H1 (cell line): Measurements from ENCODE around the gene TAOK1. TPM values are rescaled to one million over a fixed set of nuclear protein-coding genes. Genes with fewer than 3 reads are reported as not detected.

ENCODE experiments used
- CHD7 ChIP-seq: fragments of 300-600 bp; sonication (generic); IDR thresholded peaks from 2 replicates; pipeline ENCODE4 v1.7.1; 2012; ENCODE audit warnings: low read length, moderate library complexity, mild to moderate bottlenecking, inconsistent platforms; ENCODE audit not compliant: insufficient replicate concordance
- GABPA ChIP-seq: IDR thresholded peaks from 2 replicates; pipeline ENCODE4 v1.6.1; 2011; ENCODE audit warnings: mild to moderate bottlenecking, low read length, moderate library complexity, borderline replicate concordance; ENCODE audit not compliant: insufficient read depth
- MAFK ChIP-seq: IDR thresholded peaks from 2 replicates; pipeline ENCODE4 v1.6.1; 2012; ENCODE audit warnings: low read depth, mild to moderate bottlenecking, improper control_type of control experiment, low read length
- NANOG ChIP-seq: IDR thresholded peaks from 2 replicates; pipeline ENCODE4 v1.6.1; 2011; ENCODE audit warnings: low read length, low read depth, mild to moderate bottlenecking, inconsistent platforms; ENCODE audit not compliant: insufficient read depth, poor library complexity, severe bottlenecking
- SIRT6 ChIP-seq: IDR thresholded peaks from one replicate; pipeline ENCODE4 v1.7.1; 2012; ENCODE audit warnings: low read length, inconsistent platforms
- polyA plus RNA-seq, 7 experiments: library from polyadenylated mRNA; depleted of rRNA in 3 of 7; stranded (reverse) in 5 of 7; unstranded in 2 of 7; fragments of >200 nt in 5 of 7; fragments of 200-250 nt in 2 of 7; gene quantifications; 1 replicate in 5 of 7; 2 replicates in 1 of 7; 4 replicates in 1 of 7; pipeline versions ENCODE4 v1.2.1 to v1.2.3, GENCODE V29; 2011 to 2013; ENCODE audit warnings: missing spikeins in 2 of 7, mixed read lengths in 2 of 7
- total RNA-seq: library from RNA; stranded (reverse); fragmentation: NEBNext Ultra II Directional; extraction: Animal tissue kit (Norgen Biotek cat#: 25700); gene quantifications from 2 replicates; pipeline ENCODE4 v1.2.1, GENCODE V29; 2021
- TF ChIP-seq, protein P1 (sequence below), 3 experiments: IDR thresholded peaks; 1 replicate in 2 of 3; 2 replicates in 1 of 3; pipeline versions ENCODE4 v1.5.1 to v1.6.1; 2011; ENCODE audit warnings: low read length in 3 of 3, mild to moderate bottlenecking in 3 of 3, inconsistent platforms in 2 of 3, low read depth in 1 of 3, moderate library complexity in 1 of 3; ENCODE audit not compliant: insufficient read depth in 1 of 3; ENCODE audit errors: control extremely low read depth in 1 of 3

Gene TAOK1
- total and polyA plus RNA-seq, 2 of the 8 experiments (the other 6 are each of a cell fraction or from before 2014, with no cell fraction given) = 12.2 to 90.6 TPM

DNA sequence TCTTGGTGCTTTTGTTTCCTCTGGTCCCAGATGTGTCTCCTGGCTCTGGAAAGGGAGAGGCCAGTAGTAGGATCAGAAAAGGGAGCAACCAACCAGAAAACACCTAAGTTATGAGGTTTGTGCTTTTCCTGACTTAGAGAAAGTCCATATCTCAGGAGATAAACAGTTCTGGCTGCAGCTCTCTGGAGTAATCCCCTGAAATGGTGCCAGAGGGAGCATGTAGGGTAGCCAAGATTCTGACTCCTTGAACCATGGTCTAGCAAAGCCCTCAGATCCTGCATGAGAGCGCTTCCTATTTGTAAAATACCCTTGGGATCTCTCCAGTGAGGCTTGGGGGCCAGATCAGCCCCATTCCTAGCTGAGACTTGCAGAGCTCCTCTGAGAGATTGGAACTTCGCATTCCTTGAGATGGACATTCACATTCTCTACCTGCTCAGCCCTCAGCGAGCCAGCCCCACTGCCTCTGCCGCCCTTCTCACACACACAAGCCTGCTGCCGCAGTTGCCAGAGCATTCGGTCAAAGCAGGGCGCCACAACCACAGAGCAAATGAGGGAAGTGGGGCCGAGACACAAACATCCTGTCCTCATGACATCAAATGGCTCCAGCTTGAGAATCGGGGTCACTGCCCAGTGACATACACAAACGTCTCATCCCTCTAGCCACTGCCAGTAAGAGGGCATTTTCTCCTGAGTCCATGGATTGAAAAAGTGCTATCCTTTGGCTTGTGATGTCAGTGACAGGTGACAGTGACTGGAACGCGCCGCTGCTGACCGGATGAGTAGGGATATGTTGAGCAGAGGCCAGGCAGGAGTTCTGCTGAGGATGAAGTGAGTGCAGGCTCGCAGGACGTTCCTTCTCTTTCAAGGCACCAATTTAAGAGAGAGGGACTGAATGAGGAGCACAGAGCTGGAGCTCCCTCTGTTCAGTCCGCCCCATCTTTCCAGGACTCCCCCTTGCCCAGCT lies 171.7 kb downstream of the TAOK1 start (continued):
- TF ChIP-seq, protein P1, sequence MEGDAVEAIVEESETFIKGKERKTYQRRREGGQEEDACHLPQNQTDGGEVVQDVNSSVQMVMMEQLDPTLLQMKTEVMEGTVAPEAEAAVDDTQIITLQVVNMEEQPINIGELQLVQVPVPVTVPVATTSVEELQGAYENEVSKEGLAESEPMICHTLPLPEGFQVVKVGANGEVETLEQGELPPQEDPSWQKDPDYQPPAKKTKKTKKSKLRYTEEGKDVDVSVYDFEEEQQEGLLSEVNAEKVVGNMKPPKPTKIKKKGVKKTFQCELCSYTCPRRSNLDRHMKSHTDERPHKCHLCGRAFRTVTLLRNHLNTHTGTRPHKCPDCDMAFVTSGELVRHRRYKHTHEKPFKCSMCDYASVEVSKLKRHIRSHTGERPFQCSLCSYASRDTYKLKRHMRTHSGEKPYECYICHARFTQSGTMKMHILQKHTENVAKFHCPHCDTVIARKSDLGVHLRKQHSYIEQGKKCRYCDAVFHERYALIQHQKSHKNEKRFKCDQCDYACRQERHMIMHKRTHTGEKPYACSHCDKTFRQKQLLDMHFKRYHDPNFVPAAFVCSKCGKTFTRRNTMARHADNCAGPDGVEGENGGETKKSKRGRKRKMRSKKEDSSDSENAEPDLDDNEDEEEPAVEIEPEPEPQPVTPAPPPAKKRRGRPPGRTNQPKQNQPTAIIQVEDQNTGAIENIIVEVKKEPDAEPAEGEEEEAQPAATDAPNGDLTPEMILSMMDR (IDR thresholded peaks at IDR 0.05; ENCODE audit: control extremely low read depth in 1 of 3, insufficient read depth in 1 of 3, low read depth in 1 of 3, low read length in 3 of 3) = no peak
- TF ChIP-seq GABPA (no peak), CHD7 (no peak), SIRT6 (no peak), NANOG (no peak), MAFK (no peak)
